GM19397 (cell line): ENCODE results near the gene PSAP.

Experiments
- ATAC-seq: cut with Tn5 transposase; IDR thresholded peaks from one replicate; pipeline ENCODE4 v1.9.1; 2021; ENCODE audit warnings: mild to moderate bottlenecking, moderate library complexity; ENCODE audit not compliant: unreplicated experiment

Gene PSAP

DNA sequence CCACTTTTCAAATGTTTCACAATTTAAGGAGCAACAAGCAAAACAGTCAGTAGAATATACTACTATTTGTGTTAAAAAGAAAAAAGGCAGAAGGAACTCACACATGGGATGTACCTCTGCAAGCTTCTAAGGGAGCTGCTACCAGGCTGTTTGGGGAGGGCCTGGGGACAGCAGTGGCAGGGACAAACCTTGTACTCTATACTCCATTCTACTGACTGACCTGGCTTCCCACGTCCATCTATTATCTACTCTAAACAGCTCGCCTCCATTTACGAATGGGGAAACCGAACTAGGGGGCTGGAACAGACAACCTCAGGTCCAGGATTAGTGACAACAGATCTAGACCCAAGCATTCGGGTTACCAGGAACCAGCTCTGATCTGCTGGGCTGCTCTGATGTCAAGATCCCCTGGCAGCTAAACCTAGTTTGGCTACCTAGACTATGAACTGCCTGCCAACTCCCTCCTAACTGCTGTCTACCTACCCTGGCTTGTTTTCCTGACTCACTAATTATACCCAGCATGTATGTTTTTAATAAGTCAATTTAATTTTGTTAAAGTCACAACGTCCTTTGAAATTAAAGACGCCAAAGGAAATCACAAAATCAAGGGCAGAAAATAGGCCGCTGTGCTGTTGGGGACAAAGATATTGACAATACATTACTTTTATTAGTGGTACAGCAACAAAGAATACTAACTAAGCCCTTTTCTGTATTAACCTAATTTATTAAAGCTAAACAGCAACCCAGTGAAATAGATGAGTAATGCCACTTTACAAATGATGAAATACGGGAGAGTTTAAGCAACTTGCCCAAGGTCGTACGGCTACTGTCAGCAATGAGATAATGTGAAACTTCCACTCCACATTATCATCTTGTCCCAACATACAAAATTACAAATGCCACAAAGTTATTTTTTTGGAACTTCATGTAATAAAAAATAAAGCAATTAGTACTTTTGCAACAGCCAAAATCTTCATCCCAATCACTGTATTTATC, 5.3 kb downstream of the PSAP start:
- no peak for ATAC-seq

DNA sequence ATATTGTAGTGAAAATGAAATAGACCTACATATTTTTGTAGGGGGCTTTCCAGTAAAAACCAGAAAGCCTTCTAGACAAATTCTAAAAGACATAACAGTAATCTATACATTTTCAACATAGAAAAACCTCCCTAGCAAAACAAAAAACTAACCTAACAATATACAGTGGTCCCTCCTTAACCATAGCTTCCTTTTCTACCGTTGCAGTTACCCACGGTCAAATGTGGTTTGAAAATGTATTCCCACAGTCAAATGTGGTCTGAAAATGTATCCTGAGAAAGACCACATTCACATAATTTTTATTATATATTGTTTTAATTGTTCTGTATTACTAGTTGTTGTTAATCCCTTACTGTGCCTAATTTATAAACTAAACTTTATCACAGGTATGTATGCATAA, 6.4 kb downstream of the PSAP start:
- no peak for ATAC-seq

DNA sequence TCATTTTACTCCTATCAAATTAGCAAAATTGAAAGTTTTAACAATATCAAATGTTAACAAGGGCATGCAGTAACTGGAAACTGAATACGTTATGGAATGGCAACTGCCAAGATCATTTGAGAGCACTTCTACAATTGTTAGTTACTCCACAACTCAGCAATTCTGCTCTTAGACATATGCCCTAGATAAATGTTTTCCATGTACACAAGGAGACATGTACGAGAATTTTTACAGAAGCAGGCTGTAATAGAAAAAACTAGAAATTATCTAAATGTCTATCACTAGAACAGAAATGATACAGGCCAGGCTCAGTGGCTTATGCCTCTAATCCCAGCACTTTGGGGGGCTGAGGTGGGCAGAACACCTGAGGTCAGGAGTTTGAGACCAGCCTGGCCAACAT, 7.0 kb downstream of the PSAP start:
- ATAC-seq, result no peak

DNA sequence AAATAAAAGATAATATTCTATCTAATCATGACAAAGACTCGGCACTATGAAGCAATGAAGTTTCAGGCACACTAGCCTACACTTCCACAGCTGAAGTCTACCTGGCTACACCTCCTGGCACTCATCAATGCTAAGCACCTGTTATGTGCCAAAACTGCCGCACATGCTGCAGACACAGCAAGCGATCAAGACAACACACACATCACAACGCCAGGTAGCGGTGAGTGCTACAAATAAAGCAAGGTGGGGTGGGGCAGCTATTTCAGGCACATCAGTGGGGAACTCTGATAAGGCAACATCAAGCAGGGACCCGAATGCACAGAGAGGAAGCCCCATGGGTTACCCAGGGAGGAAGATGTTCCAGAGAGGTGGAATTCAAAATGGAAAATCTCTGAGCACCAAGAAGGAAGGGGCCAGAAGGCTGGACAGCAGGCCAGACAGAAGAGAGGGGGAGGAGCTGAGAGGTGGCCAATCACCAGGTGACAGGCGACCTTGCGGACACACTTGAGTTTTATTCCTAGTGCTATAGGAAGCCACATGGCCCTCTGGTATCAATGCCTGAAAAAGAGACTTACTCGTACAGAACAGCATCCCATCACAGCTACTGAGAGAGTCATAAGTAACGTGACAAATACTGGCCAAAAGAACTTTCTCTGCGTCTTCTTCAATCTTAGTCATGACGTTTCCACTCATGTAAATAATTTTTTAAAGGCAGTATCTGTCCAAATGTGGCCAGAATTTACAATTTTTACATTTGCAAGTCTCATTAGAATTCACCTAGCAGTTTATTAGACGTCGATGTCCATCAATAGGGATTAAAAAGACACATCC, 8.0 kb downstream of the PSAP start:
- ATAC-seq, result no peak

DNA sequence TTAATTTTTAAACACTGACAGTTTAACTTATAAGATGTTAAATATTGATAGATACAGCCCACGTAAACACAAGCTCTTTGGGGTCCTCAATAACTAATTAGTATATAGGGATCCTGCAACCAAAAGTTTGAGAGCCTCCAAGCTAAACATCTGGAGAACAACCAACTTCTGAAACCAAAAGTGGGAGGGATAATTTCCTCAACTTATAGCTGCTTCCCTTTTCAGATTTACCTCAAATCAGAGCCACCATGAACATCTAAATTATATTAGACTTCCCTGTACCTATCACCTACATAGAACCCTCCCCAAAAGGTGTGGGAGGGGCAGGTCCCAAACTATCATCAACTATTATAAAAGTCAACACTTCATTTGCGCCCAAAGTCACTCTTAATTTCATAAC, 8.6 kb downstream of the PSAP start:
- ATAC-seq, result no peak

DNA sequence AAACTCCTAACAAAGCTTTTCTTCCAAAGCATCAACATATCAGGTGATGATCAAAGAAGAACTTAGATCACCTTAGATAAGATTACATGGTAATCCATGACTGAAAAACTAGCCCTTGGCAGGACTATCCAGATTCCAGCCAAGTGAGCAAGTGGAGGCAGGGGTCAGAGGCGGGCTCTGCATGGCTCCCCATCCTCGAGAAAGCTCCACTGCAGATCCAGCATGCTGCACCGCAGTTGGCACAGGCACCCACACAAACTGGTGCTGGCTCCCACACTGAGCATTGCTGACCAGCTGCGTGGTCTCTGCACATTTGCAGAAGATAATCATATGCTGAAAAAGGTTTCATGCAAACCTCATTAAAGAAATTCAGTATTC, 10.1 kb downstream of the PSAP start:
- ATAC-seq, result no peak

DNA sequence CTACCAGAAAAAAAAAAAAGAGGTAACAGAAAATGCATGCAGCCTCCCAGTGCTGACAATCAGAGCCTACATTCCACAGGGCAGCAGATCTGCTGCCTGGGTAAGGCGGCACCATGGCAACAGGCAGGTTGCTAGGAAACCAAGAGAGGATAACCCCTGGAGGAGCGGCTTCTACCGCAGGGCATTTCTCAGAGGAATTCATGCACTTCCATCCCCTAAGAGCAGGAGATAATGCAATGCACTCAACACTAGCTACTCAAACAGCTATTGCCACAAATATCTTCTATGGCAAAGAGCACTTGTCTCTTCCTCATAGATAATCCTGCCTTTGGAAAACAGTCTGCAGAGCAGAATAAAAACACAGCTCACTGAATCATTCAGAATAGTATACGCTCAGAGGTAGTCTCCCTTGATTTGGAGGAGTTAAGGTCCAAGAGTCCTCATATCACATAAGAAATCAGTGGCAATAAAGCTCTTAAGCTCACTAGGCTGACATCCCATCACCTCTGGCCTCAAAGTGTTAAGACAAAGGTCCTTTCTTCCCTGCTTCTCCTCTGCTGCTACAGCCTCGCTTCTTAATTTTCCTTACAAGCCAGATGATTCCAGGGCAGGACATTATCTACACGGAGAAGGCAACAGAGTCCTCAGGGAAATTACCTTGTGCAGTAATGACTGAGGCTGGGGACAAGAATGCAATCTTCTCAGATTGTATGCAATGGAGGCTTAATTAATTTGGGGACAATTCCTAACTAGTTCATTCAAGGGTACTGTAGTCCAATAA, 10.7 kb downstream of the PSAP start:
- no peak for ATAC-seq

DNA sequence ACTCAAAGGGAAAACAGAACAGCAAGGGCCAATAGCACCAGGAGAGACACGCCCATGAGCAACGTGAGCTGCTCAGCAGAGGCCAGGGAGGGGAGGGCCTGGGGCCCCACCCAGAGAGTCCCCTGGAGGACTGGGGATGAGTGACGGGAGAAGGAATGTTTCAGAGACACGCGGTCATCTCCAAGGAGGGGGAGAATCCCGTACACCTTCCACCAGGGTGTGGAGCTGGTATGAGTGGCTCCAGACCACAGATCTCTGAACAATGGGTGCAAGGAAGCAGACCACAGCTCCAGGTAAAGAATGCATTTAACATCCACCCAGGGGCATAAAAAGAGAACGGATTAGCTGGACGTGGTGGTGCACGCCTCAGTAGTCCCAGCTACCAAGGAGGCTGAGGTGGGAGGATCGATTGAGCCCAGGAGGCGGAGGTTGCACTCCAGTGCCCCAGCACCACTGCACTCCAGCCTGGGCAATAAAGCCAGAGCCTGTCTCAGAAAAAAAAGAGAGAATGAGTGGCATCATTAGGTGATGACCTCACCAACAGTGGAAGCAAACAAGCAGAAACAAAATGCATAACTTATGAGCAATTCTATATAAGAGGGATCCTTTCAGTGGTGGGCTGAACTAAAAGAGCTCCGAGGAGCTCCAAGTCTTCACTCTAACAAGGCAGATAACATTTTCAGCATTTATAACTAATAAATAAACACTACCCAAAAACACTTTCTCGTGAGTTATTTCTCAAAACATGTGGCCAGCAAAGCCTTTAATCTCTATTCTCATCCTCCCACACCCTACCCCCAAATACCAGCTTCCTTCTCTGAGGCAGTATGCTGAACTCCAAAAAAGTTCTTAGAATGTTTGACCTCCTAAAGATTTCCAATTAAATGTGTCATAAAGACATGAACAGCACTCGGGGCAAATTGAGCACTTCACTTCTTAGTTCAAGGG, 12.5 kb downstream of the PSAP start:
- no peak for ATAC-seq

DNA sequence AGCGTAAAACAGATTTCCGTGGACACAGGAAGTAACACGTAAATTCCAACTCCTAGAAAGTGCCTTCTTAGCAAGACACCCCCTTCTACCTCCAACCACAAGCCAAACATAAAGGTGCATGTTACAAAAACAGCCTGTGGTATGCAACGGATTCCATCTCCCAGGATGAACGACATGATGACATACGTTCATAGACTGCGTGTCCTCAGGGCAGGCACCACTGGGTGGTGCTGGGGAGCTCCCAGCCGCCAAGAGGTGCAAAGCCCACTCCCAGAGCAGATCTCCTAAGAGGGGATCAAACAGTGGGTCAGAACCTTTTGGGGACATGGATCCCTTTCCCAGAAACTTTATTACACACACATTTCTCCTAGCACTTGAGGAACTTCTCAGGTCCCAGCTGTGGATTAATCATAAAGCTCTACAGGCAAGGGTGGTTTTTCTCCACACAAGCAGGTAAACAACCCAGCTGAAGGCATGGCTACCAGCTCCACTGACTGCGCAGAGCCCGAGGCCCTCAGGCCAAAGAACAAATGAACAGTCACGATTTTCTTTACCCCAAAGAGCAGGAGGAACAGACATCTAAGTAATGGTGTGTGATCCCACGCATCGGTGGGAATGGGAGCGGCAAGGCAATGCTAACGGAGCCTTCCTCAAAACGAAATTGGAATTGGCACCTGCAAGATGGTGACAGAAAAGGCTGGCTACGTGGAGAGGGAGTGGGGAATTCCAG, 13.8 kb downstream of the PSAP start:
- ATAC-seq, result no peak

DNA sequence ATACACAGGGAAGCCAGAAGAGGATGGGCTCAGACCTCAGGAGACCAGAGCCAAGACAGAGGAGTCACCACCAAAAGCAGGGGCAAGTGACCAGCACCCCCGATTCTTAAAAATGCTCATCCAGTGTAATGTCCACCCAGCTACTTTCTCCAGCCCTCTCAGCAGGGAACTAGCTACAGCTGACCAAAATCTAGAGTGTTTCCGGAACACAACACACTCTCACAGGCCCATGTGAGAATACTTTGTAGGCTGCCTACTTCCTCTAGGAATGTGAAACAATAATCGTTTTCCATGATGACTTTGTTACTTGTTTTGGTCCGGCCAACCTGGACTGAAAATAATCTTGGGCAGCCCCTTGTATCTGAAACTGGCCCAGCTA, 14.5 kb downstream of the PSAP start:
- ATAC-seq, result peak; percentile 27

DNA sequence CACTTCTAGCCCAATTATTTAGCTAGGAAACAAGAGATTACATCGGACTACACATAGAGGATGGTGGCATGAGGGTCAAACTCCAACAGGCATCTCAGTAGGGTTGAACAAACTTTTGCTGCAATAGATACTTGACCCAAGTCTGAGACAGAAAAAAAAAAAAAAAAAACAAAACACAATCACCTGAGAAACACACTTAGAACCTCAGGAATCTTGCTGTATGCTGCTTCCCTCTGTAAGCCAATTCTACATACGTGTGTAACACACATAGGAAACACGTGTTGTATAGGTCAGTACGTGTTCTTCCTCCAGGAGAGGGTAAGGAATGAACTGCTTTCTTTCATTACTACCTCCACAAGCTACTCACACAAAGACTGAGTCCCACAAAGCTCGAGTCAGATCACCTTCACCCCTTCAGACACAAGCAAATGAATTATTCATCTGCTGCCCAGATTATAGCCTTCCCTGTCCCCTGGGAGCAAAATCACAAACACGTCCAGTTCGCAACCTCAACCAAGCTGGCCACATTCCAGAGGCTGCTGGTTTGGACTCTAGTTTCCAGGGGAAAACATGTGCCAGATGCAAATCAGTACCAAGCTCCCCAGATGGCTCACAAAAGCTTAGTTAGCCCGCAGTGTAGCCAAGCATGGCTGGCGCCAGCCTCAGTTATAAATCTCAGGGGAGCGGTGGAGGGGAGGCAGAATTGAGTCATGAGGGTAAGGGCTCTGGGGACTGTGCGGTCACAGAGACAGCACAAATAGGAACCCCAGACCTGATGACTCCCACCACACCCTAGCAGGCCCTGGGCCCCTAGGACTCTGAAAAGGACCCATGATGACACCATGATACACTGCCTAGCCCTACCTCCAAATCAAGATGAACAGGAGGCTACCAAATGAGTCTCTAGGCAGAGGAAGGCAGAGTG, 15.1 kb downstream of the PSAP start:
- ATAC-seq, result peak; percentile 81

DNA sequence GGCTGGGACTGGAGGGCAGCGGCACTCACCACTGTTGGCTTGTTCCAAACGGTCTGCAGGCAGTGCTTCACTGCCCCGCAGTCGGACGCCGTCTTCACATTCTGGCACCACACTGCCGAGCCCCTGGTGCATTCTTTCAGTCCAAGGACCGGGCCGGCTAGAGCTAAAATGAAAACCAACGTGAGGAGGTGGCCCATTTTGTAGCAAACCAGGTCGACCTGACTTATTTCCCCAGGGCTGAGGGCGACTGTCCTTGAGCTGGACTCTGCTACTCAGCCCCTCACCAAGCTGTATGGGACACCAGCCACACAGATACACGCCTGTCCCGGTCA, 16.7 kb downstream of the PSAP start:
- ATAC-seq, result no peak

DNA sequence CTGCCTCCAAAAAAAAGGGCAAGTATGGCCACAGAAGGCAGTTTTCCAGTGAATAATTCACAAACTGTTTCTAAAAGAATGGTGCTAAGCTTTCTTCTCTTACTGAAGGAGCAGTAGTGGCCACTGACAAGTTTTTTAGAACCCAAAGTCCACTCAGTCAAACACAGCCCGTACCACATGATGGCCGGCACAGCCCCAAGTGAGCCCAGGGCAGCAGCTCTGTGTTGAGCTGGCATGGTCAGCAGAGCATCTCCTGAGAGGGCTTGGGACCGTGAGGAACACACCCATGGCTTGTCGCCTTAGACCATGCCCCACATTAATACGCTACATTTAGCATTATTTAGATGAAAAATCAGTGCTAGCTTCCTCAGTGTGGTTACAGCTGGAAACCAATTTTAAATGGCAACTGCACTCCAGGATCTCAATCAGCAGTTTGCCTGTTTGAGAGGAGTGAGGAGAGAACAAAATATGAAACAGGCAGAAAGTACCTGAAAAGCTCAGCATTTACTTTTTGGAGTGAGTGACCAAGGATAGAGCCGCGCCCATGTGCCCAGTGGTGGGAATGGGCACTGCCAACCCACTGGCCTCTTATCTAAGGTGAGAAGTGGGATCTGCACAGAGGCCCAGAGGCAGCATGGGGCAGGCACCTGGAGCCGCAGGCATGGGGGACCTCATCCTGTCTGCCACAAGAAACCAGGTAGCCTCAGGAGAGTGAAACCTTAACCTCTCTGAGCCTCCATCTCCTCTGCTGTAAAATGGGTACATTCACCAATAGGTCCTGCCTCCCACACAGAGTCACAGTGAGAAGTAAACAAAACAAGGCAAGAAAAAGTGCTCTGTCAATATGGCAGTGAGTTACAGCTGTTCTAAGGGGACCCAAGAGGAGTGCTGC, 17.4 kb downstream of the PSAP start:
- ATAC-seq, result no peak

DNA sequence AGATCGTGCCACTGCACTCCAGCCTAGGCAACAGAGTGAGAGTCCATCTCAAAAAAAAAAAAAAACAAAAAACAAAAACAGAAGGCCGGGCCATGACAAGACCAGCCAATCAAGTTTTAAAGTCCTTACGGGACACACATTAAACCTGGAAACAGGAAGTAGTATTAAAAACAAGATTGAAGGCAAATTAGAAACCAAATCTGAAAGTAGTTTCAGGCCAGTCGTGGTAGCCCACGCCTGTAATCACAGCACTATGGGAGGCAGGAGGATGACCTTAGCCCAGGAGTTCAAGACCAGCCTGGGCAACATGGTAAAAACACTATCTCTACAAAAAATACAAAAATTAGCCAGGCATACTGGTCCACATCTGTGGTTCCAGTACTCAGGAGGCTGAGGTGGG, 18.1 kb downstream of the PSAP start:
- ATAC-seq, result no peak

DNA sequence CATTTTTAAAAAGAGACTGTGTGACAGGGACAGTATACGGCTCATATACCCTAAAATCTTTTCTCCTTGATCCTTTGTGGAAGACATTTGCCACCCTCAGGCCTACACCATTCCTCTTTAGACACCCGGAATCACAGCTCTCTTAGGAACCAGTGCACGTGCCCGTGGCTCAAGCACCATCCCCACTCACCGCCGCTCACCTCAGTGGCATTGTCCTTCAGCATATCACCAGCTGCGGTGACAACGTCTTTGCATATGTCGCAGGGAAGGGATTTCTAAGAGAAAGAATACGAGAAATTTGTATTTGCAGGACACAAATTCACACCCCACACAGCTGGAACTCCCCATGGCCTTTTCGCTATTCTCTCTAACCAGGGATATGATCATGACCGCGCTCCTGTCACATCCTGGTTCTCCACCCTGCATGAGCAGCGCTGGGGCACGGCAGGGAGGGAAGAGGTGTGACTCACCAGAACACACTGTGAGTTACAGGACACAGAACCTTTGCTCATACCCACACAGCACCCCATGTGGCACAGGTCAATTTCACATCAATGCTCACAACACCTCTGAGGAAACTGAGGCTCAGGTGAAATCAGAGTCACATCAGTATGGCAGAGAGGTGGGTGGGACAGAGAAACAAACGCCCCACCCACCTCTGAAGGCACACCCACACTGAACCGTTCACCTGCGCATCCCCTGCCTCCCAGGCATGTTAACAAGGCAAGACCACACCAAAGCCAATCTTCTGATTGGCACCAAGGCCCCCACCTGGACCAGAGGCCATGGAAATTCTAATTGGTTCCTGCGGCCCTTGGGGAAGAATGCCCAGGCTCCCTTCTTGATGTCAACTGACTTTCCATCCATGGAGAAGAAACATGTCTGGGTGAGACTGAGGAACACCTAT, 19.2 kb downstream of the PSAP start:
- ATAC-seq, result no peak

DNA sequence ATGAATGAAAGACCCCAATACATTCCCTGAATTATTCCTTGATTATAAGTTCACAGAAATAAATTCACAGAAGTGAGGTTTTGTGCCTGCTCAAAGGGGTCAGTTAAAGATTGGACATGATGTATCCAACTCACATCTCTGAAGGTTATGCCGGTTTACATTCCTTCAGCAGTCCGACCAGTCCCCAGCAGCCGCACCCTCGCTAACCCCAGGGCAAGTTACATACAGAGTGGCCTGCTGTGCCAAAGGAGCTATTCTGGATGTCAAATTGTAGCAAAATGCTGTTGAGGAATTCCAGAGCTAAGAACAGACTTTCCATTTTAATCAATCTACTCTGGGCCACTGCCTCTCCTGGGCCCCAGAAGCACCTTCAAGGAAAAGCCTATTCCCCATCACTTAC, 20.3 kb downstream of the PSAP start:
- no peak for ATAC-seq

DNA sequence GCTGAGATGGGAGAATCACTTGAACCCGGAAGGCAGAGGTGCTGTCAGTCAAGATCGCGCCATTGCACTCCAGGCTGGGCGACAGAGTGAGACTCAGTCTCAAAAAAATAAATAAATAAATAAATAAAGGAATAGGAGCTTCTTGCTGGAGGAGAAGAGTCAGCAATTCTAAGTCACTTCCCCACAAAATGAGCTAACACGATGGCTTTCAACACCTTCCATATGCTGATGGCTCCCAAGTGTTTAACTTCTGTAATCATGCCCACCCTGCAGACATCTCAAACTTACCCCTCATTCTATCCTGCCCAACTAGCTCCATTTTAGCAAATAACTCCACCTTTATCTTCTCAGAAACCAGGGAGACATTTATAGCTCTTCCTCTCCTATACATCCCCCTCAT, 21.2 kb downstream of the PSAP start:
- ATAC-seq, result no peak
